Mammary epithelial cell (primary cell): ENCODE measurements around the gene PAPOLB.

Source experiments
- CTCF ChIP-seq, 2 donors: IDR thresholded peaks in 1 of 2; conservative IDR thresholded peaks in 1 of 2; 2 replicates each; pipeline ENCODE4 v1.5.1; 2011 to 2012; ENCODE audit warnings: inconsistent platforms in 2 of 2, low read length in 2 of 2, mild to moderate bottlenecking in 2 of 2, control low read depth in 1 of 2, low read depth in 1 of 2; ENCODE audit not compliant: insufficient read depth in 1 of 2; ENCODE audit errors: extremely low read depth in 1 of 2
- EZH2 ChIP-seq: IDR thresholded peaks from 2 replicates; pipeline ENCODE4 v1.6.1; 2012; ENCODE audit warnings: low read length, inconsistent platforms, borderline replicate concordance

GRCh38 chr7:4819560-4820404, 42.0 kb downstream of the PAPOLB start:
- no peak for TF ChIP-seq CTCF (conservative IDR thresholded peaks at IDR 0.05 in 1 of 2, IDR thresholded peaks at IDR 0.05 in 1 of 2; ENCODE audit: extremely low read depth in 1 of 2, insufficient read depth in 1 of 2, low read depth in 1 of 2, low read length in 2 of 2)
- TF ChIP-seq EZH2, result no peak
